Breast epithelium (tissue), 4 donors: ENCODE measurements around the gene CCDC9. TPM values are rescaled to one million over a fixed set of nuclear protein-coding genes. Genes with fewer than 3 reads are reported as not detected.

Experiments used
- DNase-seq, 2 donors: peaks; one replicate each; pipeline ENCODE4 v3.0.0-alpha.2; 2019; ENCODE audit warnings: low spot score in 2 of 2
- H3K27ac ChIP-seq, 2 donors: fragments of 200-600 bp; sonication (generic) in 1 of 2; one replicate each; pipeline ENCODE4 v1.5.1; 2016 to 2019; ENCODE audit warnings: mild to moderate bottlenecking in 1 of 2
- H3K27me3 ChIP-seq, 2 donors: fragments of 200-600 bp; sonication (generic) in 1 of 2; one replicate each; pipeline versions ENCODE4 v1.5.1 to v1.6.0; 2017 to 2019; ENCODE audit warnings: control low read depth in 1 of 2, mild to moderate bottlenecking in 1 of 2
- H3K36me3 ChIP-seq: fragments of 200-600 bp; one replicate; pipeline ENCODE4 v1.5.1; 2019
- H3K4me1 ChIP-seq, 2 donors: fragments of 200-600 bp; sonication (generic); one replicate each; pipeline ENCODE4 v1.5.1; 2016 to 2019; ENCODE audit warnings: control low read depth in 1 of 2
- H3K4me3 ChIP-seq, 3 donors: fragments of 200-600 bp; sonication (generic); 1 replicate in 2 of 3; 2 replicates in 1 of 3; pipeline ENCODE4 v1.5.1; 2016 to 2019; ENCODE audit warnings: mild to moderate bottlenecking in 3 of 3, moderate library complexity in 2 of 3
- H3K9me3 ChIP-seq, 2 donors: fragments of 200-600 bp; sonication (generic) in 1 of 2; one replicate each; pipeline ENCODE4 v1.5.1; 2016 to 2019; ENCODE audit warnings: control low read depth in 1 of 2
- POLR2A ChIP-seq: fragments of 450-650 bp; IDR thresholded peaks from one replicate; pipeline ENCODE4 v1.6.1; 2016; ENCODE audit warnings: antibody characterized with exemption, mild to moderate bottlenecking, moderate library complexity
- POLR2AphosphoS5 ChIP-seq, 3 donors: sonication (generic); formaldehyde crosslinking; IDR thresholded peaks; one replicate each; pipeline ENCODE4 v1.6.1; 2017; ENCODE audit warnings: antibody characterized with exemption in 3 of 3
- intact Hi-C: fragments of 100-400 bp; cut with DNase I; formaldehyde crosslinking; loops from one replicate; pipeline ENCODE4 v1.15.1; 2023; ENCODE audit warnings: low total_unique reads
- total RNA-seq, 3 donors: library from RNA; depleted of rRNA; stranded (reverse); fragments of >200 nt; gene quantifications; one replicate each; pipeline ENCODE4 v1.1.0, GENCODE V29; 2016
- TF ChIP-seq, protein P1 (sequence below), 3 donors: fragments of 450-650 bp; IDR thresholded peaks; one replicate each; pipeline ENCODE4 v1.5.1; 2016 to 2017; ENCODE audit warnings: antibody characterized with exemption in 3 of 3, mild to moderate bottlenecking in 3 of 3, moderate library complexity in 3 of 3

CCDC9 gene
- total RNA-seq, 3 donors from 2014 or later = 9.4 to 15.1 (median 14.8) TPM

DNA sequence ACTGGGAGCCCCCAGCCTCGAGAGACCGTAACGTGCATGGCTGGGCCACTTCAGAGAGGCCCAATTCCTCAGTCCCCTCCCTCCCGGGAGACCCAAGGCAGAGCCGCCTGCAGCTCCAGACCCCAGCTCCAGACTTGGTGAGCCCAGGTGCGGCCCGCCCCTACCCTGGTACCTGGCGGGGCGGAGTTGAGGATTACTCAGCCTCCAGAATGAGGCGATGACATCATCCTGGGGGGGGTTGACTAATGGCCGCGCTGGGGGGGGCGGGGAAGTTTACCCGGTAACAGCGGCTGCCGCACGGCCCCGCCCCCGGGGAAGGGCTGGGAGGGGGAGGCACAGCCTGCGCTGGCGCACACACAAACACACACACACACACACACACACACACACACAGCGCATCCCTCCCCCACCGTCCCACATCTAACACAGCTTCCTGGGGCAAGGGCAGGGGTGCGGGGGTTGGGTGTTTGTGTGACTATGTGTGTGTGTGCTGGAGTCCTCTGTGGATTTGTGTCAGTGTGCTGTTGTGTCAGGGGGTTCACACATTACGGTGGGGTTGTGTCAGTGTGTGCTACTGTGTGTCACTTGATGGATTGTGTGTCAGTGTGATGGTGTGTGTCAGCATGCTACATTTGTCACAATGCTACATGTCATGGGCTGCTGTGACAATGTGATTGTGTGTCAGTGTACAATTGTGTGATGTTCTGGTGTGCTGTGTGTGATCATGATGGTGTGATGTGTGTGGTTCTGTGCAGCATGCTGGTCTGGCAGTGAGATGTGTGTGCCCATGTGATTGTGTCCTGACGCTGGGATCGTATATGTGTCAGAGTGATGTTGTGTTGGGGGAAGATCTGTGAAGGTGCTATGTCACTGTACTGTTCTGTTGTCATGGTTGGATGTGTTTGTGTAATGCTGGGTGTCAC lies 15.1 kb upstream of the CCDC9 start:
- Histone ChIP-seq H3K27ac (no peak overlapping the region), H3K4me1 (peaks cover 0 to 20% of the 10 kb centered on the region in 2 donors), H3K9me3 (no peaks in the 10 kb centered on the region), H3K27me3 (no peaks in the 10 kb centered on the region), H3K36me3 (no peaks in the 10 kb centered on the region), H3K4me3 (peak overlapping the region in 1 of 3 donors; percentile 51)
- DNase-seq = peak; percentile 78 to 79
- TF ChIP-seq, protein P1, sequence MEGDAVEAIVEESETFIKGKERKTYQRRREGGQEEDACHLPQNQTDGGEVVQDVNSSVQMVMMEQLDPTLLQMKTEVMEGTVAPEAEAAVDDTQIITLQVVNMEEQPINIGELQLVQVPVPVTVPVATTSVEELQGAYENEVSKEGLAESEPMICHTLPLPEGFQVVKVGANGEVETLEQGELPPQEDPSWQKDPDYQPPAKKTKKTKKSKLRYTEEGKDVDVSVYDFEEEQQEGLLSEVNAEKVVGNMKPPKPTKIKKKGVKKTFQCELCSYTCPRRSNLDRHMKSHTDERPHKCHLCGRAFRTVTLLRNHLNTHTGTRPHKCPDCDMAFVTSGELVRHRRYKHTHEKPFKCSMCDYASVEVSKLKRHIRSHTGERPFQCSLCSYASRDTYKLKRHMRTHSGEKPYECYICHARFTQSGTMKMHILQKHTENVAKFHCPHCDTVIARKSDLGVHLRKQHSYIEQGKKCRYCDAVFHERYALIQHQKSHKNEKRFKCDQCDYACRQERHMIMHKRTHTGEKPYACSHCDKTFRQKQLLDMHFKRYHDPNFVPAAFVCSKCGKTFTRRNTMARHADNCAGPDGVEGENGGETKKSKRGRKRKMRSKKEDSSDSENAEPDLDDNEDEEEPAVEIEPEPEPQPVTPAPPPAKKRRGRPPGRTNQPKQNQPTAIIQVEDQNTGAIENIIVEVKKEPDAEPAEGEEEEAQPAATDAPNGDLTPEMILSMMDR (IDR thresholded peaks at IDR 0.05) = no peak
- TF ChIP-seq POLR2AphosphoS5 (IDR thresholded peaks at IDR 0.05) = no peak
- no peak for TF ChIP-seq POLR2A
- intact Hi-C loops = loop anchor here (1.0 kb wide), 1 partner anchor 32 kb away; no protein-coding TSS in a partner anchor

DNA sequence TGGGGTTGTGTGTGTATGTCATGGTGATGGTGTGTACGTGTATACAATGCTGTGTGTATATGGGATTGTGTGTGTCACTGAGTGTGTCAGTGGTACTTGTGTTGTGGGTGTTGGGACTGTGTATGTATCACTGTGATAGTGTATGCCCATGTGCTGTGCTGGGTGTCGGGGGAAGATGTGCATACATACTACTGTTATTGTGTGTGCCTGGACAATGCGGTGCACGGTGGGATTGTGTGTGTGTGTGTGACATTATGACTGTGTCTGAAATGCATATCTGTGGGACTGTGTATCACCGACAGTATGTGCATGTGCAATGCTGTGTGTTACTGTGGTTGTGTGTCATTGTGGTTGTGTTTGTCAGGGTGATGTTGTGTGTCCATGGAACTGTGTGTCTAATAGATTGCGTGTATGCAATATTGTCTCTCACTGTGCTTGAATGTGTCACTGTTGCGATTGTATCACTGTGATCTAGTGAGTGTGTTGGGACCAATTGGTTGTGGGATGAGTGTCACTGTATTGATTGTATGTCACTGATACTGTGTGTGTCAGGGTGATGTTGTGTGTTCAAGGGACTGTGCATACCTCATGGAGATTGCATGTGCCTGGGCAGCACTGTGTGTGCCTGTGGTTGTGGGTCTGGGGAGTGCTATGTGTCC lies 14.3 kb upstream of the CCDC9 start:
- intact Hi-C loops = loop anchor here (1.0 kb wide), 1 partner anchor 33 kb away; no protein-coding TSS in a partner anchor
- H3K27ac ChIP-seq = no peak overlapping the region
- TF ChIP-seq POLR2AphosphoS5 (IDR thresholded peaks at IDR 0.05) (no peak), POLR2A (no peak)
- TF ChIP-seq, protein P1 (IDR thresholded peaks at IDR 0.05) = no peak

DNA sequence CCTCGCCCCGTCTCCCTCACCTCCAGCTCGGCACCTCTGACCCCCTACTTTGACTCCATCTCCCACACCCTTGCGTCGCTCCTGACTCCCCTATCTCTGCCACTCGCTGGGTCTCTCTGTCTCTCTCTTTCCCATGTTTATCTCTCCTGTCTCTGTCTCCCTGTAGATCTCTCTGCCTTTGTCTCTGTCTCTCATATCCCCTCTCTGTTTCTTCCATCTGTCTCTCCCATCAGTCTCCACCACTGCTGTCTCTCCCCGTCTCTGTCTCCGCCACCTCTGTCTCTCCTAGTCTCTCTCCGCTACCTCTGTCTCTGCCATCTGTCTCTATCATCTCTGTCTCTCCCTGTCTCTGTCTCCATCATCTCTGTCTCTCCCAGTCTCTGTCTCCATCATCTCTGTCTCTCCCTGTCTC lies 13.0 kb upstream of the CCDC9 start:
- H3K36me3 ChIP-seq = no peaks in the 10 kb centered on the region
- peaks cover 0 to 20% of the 10 kb centered on the region in 2 donors for H3K4me1 ChIP-seq
- H3K27ac ChIP-seq = peak overlapping the region; percentile 68 to 70
- no peak for DNase-seq
- TF ChIP-seq, protein P1 (IDR thresholded peaks at IDR 0.05) = no peak
- no peak for TF ChIP-seq POLR2AphosphoS5 (IDR thresholded peaks at IDR 0.05)
- TF ChIP-seq POLR2A = no peak
- H3K9me3 ChIP-seq = no peaks in the 10 kb centered on the region
- intact Hi-C loops = no loop called here
- H3K4me3 ChIP-seq = peak overlapping the region in 2 of 3 donors; percentile 34 to 61
- H3K27me3 ChIP-seq = no peaks in the 10 kb centered on the region

More for the DNA sequence above, 14.3 kb upstream of the CCDC9 start:
- Histone ChIP-seq H3K36me3 (no peaks in the 10 kb centered on the region), H3K4me3 (no peak overlapping the region), H3K4me1 (peaks cover 0 to 20% of the 10 kb centered on the region in 2 donors), H3K27me3 (no peaks in the 10 kb centered on the region), H3K9me3 (no peaks in the 10 kb centered on the region)
- no peak for DNase-seq

DNA sequence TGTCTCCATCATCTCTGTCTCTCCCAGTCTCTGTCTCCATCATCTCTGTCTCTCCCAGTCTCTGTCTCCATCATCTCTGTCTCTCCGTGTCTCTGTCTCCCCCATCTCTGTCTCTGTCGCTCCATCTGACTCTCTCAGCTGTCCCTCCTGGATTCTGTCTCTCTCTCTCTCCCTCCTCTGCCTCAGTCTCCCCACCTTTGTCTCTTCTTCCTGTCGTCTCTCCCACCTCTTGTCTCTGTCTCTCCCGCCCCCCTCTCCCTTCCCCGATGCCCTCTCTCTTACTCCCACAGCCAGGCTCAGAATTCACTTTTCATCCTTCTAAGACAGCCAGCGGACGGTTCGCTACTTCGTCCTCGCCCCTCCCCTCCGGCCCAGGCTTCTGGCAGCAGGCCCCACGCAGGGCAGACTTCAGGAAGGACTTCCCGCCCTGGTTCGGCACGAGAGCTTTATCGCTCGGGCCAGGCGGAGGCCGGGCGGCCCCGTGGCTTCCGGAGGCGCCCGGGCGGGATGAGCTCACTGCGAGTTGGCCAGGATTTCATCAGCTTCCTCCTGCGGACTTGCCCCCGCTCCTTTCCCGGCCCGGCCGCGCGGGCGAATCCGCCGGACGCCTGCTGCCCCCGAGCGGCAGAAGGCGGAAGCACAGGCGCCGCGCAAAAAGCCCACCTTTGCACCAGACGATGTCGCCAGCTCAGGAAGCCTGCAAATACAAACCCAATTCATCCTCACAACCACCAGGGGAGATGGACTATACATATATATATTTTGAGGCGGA lies 12.4 kb upstream of the CCDC9 start:
- peak overlapping the region; percentile 48 to 68 for H3K27ac ChIP-seq
- peaks cover 0 to 20% of the 10 kb centered on the region in 2 donors for H3K4me1 ChIP-seq
- no peaks in the 10 kb centered on the region for H3K27me3 ChIP-seq
- no peaks in the 10 kb centered on the region for H3K9me3 ChIP-seq
- TF ChIP-seq, protein P1 (IDR thresholded peaks at IDR 0.05) = peak; percentile 99 to 100 (median 99)
- TF ChIP-seq POLR2AphosphoS5 (IDR thresholded peaks at IDR 0.05) (peak; percentile 76 to 88 (median 83)), POLR2A (no peak)
- H3K4me3 ChIP-seq = peak overlapping the region; percentile 10 to 61 (median 43)
- no peaks in the 10 kb centered on the region for H3K36me3 ChIP-seq
- peak; percentile 89 for DNase-seq
- intact Hi-C loops = no loop called here
